ENCODE measurements around the gene HNRNPM. TPM values are rescaled to one million over a fixed set of nuclear protein-coding genes. Genes with fewer than 3 reads are reported as not detected.
A peak's percentile ranks its signal among the peaks of the same experiment; 100 is the strongest.

Gene HNRNPM
- total RNA-seq (92.7 TPM), polyA plus RNA-seq (123 TPM)
- long read RNA-seq, donor 1, transcript HNRNPM-216 (1 exons, 1,809 nt) = major isoform, 11 of 16 reads
- long read RNA-seq, donor 1, partial matches to known transcripts = 0 of 16 reads
- long read RNA-seq, donor 1, other reads (novel, unspliced or antisense) = 5 of 16 reads
- long read RNA-seq, donor 2, transcript HNRNPM-216 (1 exons, 1,809 nt) = major isoform, 109 of 251 reads
- long read RNA-seq, donor 2, partial matches to known transcripts = 43 of 251 reads
- long read RNA-seq, donor 2, other reads (novel, unspliced or antisense) = 99 of 251 reads
- long read RNA-seq, donor 3, transcript HNRNPM-216 (1 exons, 1,809 nt) = major isoform, 36 of 129 reads
- long read RNA-seq, donor 3, partial matches to known transcripts = 34 of 129 reads
- long read RNA-seq, donor 3, other reads (novel, unspliced or antisense) = 58 of 129 reads
- long read RNA-seq, donor 4, transcript HNRNPM-216 (1 exons, 1,809 nt) = major isoform, 33 of 71 reads
- long read RNA-seq, donor 4, partial matches to known transcripts = 18 of 71 reads
- long read RNA-seq, donor 4, other reads (novel, unspliced or antisense) = 20 of 71 reads
- long read RNA-seq, donor 5, transcript HNRNPM-216 (1 exons, 1,809 nt) = major isoform, 48 of 132 reads
- long read RNA-seq, donor 5, partial matches to known transcripts = 39 of 132 reads
- long read RNA-seq, donor 5, other reads (novel, unspliced or antisense) = 44 of 132 reads
- long read RNA-seq, donor 6, transcript HNRNPM-216 (1 exons, 1,809 nt) = major isoform, 32 of 75 reads
- long read RNA-seq, donor 6, partial matches to known transcripts = 12 of 75 reads
- long read RNA-seq, donor 6, other reads (novel, unspliced or antisense) = 31 of 75 reads
- long read RNA-seq, donor 7, transcript HNRNPM-216 (1 exons, 1,809 nt) = major isoform, 51 of 86 reads
- long read RNA-seq, donor 7, partial matches to known transcripts = 17 of 86 reads
- long read RNA-seq, donor 7, other reads (novel, unspliced or antisense) = 18 of 86 reads
- long read RNA-seq, donor 8, transcript HNRNPM-216 (1 exons, 1,809 nt) = major isoform, 13 of 37 reads
- long read RNA-seq, donor 8, partial matches to known transcripts = 0 of 37 reads
- long read RNA-seq, donor 8, other reads (novel, unspliced or antisense) = 24 of 37 reads
- long read RNA-seq, donor 9, transcript HNRNPM-216 (1 exons, 1,809 nt) = major isoform, 26 of 64 reads
- long read RNA-seq, donor 9, partial matches to known transcripts = 8 of 64 reads
- long read RNA-seq, donor 9, other reads (novel, unspliced or antisense) = 30 of 64 reads
- long read RNA-seq, donor 10, transcript HNRNPM-216 (1 exons, 1,809 nt) = major isoform, 26 of 72 reads
- long read RNA-seq, donor 10, partial matches to known transcripts = 14 of 72 reads
- long read RNA-seq, donor 10, other reads (novel, unspliced or antisense) = 32 of 72 reads

GRCh38 chr19:8444677-8445487 lies at the start of gene HNRNPM:
Gene HNRNPM (plus strand): TSS chr19:8444975. CDS start chr19:8444999, 24 bp downstream.
- Histone ChIP-seq H3K27ac (ENCODE audit: low read depth in 1 of 2, low read length in 1 of 2) (peak within 1 kb of the TSS; percentile 81 to 96), H3K36me3 (ENCODE audit: control insufficient read depth in 2 of 2, insufficient read depth in 2 of 2, low read length in 1 of 2) (peaks cover 0 to 33% of the 10 kb centered on the region in 2 donors), H3K4me3 (ENCODE audit: low read length in 2 of 2) (peak within 1 kb of the TSS; percentile 79 to 99), H3K4me1 (ENCODE audit: control insufficient read depth in 2 of 2, insufficient read depth in 2 of 2, low read length in 2 of 2) (peaks cover 9 to 41% of the 10 kb centered on the region in 2 donors), H3K27me3 (ENCODE audit: control insufficient read depth in 2 of 2, insufficient read depth in 1 of 2, low read length in 1 of 2) (no peaks in the 10 kb centered on the region), H3K9me3 (ENCODE audit: control insufficient read depth in 2 of 2, insufficient read depth in 1 of 2, low read length in 1 of 2) (no peaks in the 10 kb centered on the region)
- WGBS = under 1% methylated on average over 93 of the region's 93 CpGs
- DNase-seq (ENCODE audit: low read depth in 6 of 9, low spot score in 9 of 9) = peak; percentile 88 to 99 (median 98)

GRCh38 chr19:8395621-8396082 lies 49.1 kb upstream of the HNRNPM start:
- Histone ChIP-seq H3K27ac (ENCODE audit: low read depth in 1 of 2, low read length in 1 of 2) (no peak overlapping the region), H3K36me3 (ENCODE audit: control insufficient read depth in 2 of 2, insufficient read depth in 2 of 2, low read length in 1 of 2) (peaks cover 13 to 32% of the 10 kb centered on the region in 2 donors), H3K4me3 (ENCODE audit: low read length in 2 of 2) (no peak overlapping the region), H3K9me3 (ENCODE audit: control insufficient read depth in 2 of 2, insufficient read depth in 1 of 2, low read length in 1 of 2) (no peaks in the 10 kb centered on the region), H3K4me1 (ENCODE audit: control insufficient read depth in 2 of 2, insufficient read depth in 2 of 2, low read length in 2 of 2) (peaks cover 6 to 24% of the 10 kb centered on the region in 2 donors), H3K27me3 (ENCODE audit: control insufficient read depth in 2 of 2, insufficient read depth in 1 of 2, low read length in 1 of 2) (no peaks in the 10 kb centered on the region)
- 94% methylated on average over 14 of the region's 14 CpGs for WGBS
- no peak for DNase-seq (ENCODE audit: low read depth in 6 of 9, low spot score in 9 of 9)

GRCh38 chr19:8396185-8396562 lies 48.6 kb upstream of the HNRNPM start:
- no peak for DNase-seq (ENCODE audit: low read depth in 6 of 9, low spot score in 9 of 9)
- Histone ChIP-seq H3K9me3 (ENCODE audit: control insufficient read depth in 2 of 2, insufficient read depth in 1 of 2, low read length in 1 of 2) (no peaks in the 10 kb centered on the region), H3K36me3 (ENCODE audit: control insufficient read depth in 2 of 2, insufficient read depth in 2 of 2, low read length in 1 of 2) (peaks cover 13 to 32% of the 10 kb centered on the region in 2 donors), H3K27ac (ENCODE audit: low read depth in 1 of 2, low read length in 1 of 2) (no peak overlapping the region), H3K4me3 (ENCODE audit: low read length in 2 of 2) (no peak overlapping the region), H3K27me3 (ENCODE audit: control insufficient read depth in 2 of 2, insufficient read depth in 1 of 2, low read length in 1 of 2) (no peaks in the 10 kb centered on the region), H3K4me1 (ENCODE audit: control insufficient read depth in 2 of 2, insufficient read depth in 2 of 2, low read length in 2 of 2) (peaks cover 6 to 19% of the 10 kb centered on the region in 2 donors)
- WGBS = 96% methylated on average over 7 of the region's 7 CpGs

GRCh38 chr19:8396563-8397203 lies 48.1 kb upstream of the HNRNPM start:
- no peaks in the 10 kb centered on the region for H3K9me3 ChIP-seq (ENCODE audit: control insufficient read depth in 2 of 2, insufficient read depth in 1 of 2, low read length in 1 of 2)
- peaks cover 14 to 34% of the 10 kb centered on the region in 2 donors for H3K36me3 ChIP-seq (ENCODE audit: control insufficient read depth in 2 of 2, insufficient read depth in 2 of 2, low read length in 1 of 2)
- no peaks in the 10 kb centered on the region for H3K27me3 ChIP-seq (ENCODE audit: control insufficient read depth in 2 of 2, insufficient read depth in 1 of 2, low read length in 1 of 2)
- H3K4me3 ChIP-seq (ENCODE audit: low read length in 2 of 2) = no peak overlapping the region
- no peak overlapping the region for H3K27ac ChIP-seq (ENCODE audit: low read depth in 1 of 2, low read length in 1 of 2)
- peaks cover 6 to 14% of the 10 kb centered on the region in 2 donors for H3K4me1 ChIP-seq (ENCODE audit: control insufficient read depth in 2 of 2, insufficient read depth in 2 of 2, low read length in 2 of 2)
- DNase-seq (ENCODE audit: low read depth in 6 of 9, low spot score in 9 of 9) = peak in 4 of 9 donors; percentile 26 to 64 (median 46)
- WGBS = 73% methylated on average over 22 of the region's 22 CpGs

- 92% methylated on average over 7 of the region's 7 CpGs for WGBS
- Histone ChIP-seq H3K4me3 (ENCODE audit: low read length in 2 of 2) (no peak overlapping the region), H3K27me3 (ENCODE audit: control insufficient read depth in 2 of 2, insufficient read depth in 1 of 2, low read length in 1 of 2) (no peaks in the 10 kb centered on the region), H3K9me3 (ENCODE audit: control insufficient read depth in 2 of 2, insufficient read depth in 1 of 2, low read length in 1 of 2) (no peaks in the 10 kb centered on the region), H3K4me1 (ENCODE audit: control insufficient read depth in 2 of 2, insufficient read depth in 2 of 2, low read length in 2 of 2) (peaks cover 2 to 8% of the 10 kb centered on the region in 2 donors), H3K36me3 (ENCODE audit: control insufficient read depth in 2 of 2, insufficient read depth in 2 of 2, low read length in 1 of 2) (peaks cover 20 to 38% of the 10 kb centered on the region in 2 donors), H3K27ac (ENCODE audit: low read depth in 1 of 2, low read length in 1 of 2) (no peak overlapping the region)
- DNase-seq (ENCODE audit: low read depth in 6 of 9, low spot score in 9 of 9) = no peak
Observed at GRCh38 chr19:8397271-8397670, 47.5 kb upstream of the HNRNPM start.

GRCh38 chr19:8397746-8398310 lies 46.9 kb upstream of the HNRNPM start:
- Histone ChIP-seq H3K27me3 (ENCODE audit: control insufficient read depth in 2 of 2, insufficient read depth in 1 of 2, low read length in 1 of 2) (no peaks in the 10 kb centered on the region), H3K36me3 (ENCODE audit: control insufficient read depth in 2 of 2, insufficient read depth in 2 of 2, low read length in 1 of 2) (peaks cover 25 to 42% of the 10 kb centered on the region in 2 donors), H3K9me3 (ENCODE audit: control insufficient read depth in 2 of 2, insufficient read depth in 1 of 2, low read length in 1 of 2) (no peaks in the 10 kb centered on the region), H3K4me1 (ENCODE audit: control insufficient read depth in 2 of 2, insufficient read depth in 2 of 2, low read length in 2 of 2) (peaks cover 0 to 8% of the 10 kb centered on the region in 2 donors), H3K27ac (ENCODE audit: low read depth in 1 of 2, low read length in 1 of 2) (no peak overlapping the region), H3K4me3 (ENCODE audit: low read length in 2 of 2) (no peak overlapping the region)
- DNase-seq (ENCODE audit: low read depth in 6 of 9, low spot score in 9 of 9) = no peak
- WGBS = 95% methylated on average over 10 of the region's 10 CpGs

GRCh38 chr19:8398311-8398771 lies 46.4 kb upstream of the HNRNPM start:
- Histone ChIP-seq H3K36me3 (ENCODE audit: control insufficient read depth in 2 of 2, insufficient read depth in 2 of 2, low read length in 1 of 2) (peaks cover 30 to 47% of the 10 kb centered on the region in 2 donors), H3K9me3 (ENCODE audit: control insufficient read depth in 2 of 2, insufficient read depth in 1 of 2, low read length in 1 of 2) (no peaks in the 10 kb centered on the region), H3K27me3 (ENCODE audit: control insufficient read depth in 2 of 2, insufficient read depth in 1 of 2, low read length in 1 of 2) (no peaks in the 10 kb centered on the region), H3K27ac (ENCODE audit: low read depth in 1 of 2, low read length in 1 of 2) (no peak overlapping the region), H3K4me1 (ENCODE audit: control insufficient read depth in 2 of 2, insufficient read depth in 2 of 2, low read length in 2 of 2) (peaks cover 0 to 8% of the 10 kb centered on the region in 2 donors), H3K4me3 (ENCODE audit: low read length in 2 of 2) (no peak overlapping the region)
- no peak for DNase-seq (ENCODE audit: low read depth in 6 of 9, low spot score in 9 of 9)
- WGBS = 94% methylated on average over 9 of the region's 9 CpGs

All from thymus (tissue), 14 donors.